Activated CD8-positive, alpha-beta memory T cell treated with anti-CD3 and anti-CD28 coated beads, Interleukin-2, amount 50 U/mL, for 4 hours (primary cell): ENCODE measurements around the gene RGSL1.

Experiments
- DNase-seq: peaks from one replicate; pipeline ENCODE4 v3.0.0-alpha.2; 2020

RGSL1 gene

GRCh38 chr1:182555493-182555892 lies 105.5 kb downstream of the RGSL1 start:
- DNase-seq, result no peak

- no peak for DNase-seq
These were observed 106.3 kb downstream of the RGSL1 start for GRCh38 chr1:182556279-182556678.

GRCh38 chr1:182560392-182560984 lies 110.5 kb downstream of the RGSL1 start:
- DNase-seq, result no peak

GRCh38 chr1:182561456-182561855 lies 111.5 kb downstream of the RGSL1 start:
- no peak for DNase-seq

DNA sequence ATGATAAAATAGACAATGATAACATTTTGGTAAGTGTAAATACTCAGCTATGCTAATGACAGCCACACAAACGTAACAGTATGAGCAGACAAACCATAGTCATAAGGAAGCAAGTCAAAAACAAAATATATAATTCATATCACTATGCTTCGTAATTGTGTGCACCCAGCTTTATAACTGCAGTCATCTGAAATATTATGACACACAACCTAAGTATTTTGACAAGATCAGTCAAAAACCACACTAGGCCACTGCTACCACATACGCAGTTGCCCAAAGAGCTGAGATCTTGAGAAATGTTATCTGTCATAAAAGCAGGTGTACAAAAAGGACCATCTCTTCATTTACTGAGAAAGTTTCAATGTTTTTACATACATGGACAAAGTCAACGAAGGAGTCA lies 113.1 kb downstream of the RGSL1 start:
- DNase-seq, result no peak

DNA sequence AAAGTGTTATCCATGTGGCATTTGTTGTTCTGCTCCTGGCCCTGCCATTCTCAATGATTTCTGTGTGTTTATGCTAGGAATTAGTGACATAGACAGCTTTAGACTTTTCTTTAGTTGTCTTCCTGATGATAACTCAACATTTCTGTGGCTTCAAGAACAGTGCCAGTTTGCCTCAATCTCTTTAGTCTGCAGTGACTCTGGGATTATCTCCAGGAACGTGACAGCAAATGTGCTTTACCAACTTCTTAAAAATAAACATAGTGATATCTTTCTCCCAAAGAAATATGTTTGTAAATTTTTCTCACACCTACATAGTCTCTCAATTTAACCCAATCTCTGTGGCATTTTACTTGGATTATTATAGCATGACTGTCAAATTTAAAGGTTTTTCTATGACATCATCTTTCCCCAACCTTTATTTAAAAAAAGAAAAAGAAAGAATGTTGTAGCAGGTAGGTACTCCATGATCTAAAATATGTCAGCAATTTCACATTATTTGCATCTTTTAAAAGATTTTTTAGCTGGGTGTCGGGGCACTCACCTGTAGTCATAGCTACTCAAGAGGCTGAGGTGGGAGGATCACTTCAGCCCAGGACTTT lies 114.6 kb downstream of the RGSL1 start:
- DNase-seq, result no peak

GRCh38 chr1:182565537-182565936 lies 115.6 kb downstream of the RGSL1 start:
- no peak for DNase-seq

DNA sequence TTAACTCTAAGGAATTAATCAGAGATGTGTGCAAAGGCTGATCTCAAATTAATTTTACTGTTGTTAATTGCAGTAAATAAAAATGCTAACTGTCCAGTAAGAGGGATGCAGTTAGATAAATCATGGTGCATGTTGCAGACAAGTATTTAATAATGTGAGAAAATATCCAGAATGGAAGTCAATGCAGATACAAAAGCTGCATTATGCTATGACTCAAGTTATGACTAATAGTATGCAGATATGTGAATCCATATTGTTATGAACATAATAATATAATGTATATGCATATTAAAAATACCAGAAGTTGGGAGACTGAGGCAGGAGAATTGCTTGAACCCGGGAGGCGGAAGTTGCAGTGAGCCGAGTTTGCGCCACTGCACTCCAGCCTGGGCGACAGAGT lies 117.7 kb downstream of the RGSL1 start:
- no peak for DNase-seq

- DNase-seq, result no peak
These were observed 118.8 kb downstream of the RGSL1 start for GRCh38 chr1:182568647-182569284.

- no peak for DNase-seq
These were observed 120.1 kb downstream of the RGSL1 start for GRCh38 chr1:182569939-182570610.

GRCh38 chr1:182570611-182570970 lies 120.6 kb downstream of the RGSL1 start:
- DNase-seq, result no peak

GRCh38 chr1:182574156-182574555 lies 124.2 kb downstream of the RGSL1 start:
- no peak for DNase-seq

GRCh38 chr1:182575540-182576149 lies 125.7 kb downstream of the RGSL1 start:
- DNase-seq, result no peak

DNA sequence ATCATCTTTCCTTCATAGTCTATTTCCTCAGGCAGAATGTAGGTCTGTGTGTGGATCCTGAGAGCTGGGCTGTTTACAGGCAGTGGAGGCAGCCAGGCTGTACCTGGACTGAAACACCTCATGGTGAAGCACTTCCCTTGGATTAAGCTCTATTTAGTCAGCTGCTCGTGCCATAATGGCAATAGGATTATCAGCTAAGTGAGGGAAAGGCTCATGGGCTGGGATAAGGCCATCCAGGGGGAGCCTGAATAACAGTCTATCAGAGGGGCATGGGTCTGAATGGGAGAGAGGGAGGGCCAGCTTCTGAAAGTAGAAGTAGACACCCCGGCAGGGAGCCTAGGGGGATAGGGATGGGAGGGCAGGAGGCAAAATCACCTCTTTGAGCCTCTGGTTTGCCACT lies 130.8 kb downstream of the RGSL1 start:
- no peak for DNase-seq

DNA sequence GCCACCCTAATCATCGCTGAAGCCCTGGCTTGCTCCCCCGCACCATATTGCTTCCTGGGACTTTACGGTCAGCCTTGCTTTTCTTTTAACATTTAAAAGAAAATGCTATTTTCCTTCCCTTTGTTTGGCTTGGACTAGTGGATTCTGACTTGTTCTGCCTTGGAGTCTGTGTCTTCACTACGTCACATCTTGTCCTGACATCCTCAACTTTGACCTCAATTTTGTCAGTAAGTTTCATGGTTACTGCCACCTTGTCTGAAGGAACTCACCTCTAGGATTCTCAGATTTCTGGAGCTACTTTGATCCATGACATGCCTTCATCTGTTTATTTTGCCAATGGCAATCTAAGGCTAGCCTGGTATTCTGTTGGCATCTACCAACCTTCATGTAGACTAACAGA lies 134.8 kb downstream of the RGSL1 start:
- no peak for DNase-seq

- no peak for DNase-seq
These were observed 136.4 kb downstream of the RGSL1 start for GRCh38 chr1:182586380-182586779.

- no peak for DNase-seq
These were observed 137.1 kb downstream of the RGSL1 start for GRCh38 chr1:182587093-182587492.

GRCh38 chr1:182587666-182588499 lies 137.9 kb downstream of the RGSL1 start:
- DNase-seq, result no peak

DNA sequence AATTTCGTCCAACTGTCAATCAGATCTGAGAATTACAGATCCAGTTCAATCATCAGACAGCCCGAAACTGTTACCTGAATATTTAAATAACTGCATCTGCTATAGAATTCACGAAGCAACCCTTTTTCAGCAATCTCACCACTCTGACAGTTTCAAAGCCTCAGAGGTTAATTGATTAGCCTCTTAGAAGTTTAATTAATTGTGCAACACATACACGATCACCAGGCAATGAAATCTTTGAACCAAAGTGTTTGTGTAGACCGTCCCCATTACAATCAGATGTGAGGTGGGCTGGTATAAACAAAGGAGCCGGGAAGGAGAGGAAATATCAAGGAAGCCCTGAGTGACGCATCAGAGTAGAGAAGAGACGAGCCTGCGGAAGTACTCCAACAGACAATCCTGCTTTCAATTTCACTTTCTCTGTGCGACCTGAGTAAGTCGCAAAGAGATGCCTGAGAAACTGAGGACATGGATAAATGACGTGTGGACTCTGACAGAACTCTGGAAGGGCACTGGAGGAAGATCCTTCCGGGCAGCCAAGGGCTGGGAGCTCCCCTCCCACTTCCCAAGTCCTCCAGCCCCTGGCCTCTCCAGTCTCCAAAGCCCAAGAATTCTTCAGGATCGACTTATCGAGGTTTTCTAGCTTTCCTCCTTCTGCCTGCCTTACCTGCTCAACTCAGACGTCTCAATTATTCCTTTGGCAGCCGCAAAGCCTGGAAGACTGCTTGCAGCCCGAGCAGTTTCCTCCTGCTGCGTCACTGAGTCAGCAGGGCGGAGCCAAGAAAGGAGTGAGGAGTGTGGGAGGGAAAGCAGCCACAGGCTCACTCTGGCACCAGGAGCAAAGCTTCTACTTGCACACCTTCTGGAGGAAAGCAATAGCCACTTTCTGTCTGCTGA lies 138.8 kb downstream of the RGSL1 start, which contains the start of gene RNASEL:
Gene RNASEL (minus strand): TSS at position 757 of the 897 bp plus-strand sequence. CDS start 2,450 bp downstream, outside the sequence.
- DNase-seq, result peak; percentile 57

GRCh38 chr1:182589520-182589919 lies 139.6 kb downstream of the RGSL1 start:
- DNase-seq, result no peak

DNA sequence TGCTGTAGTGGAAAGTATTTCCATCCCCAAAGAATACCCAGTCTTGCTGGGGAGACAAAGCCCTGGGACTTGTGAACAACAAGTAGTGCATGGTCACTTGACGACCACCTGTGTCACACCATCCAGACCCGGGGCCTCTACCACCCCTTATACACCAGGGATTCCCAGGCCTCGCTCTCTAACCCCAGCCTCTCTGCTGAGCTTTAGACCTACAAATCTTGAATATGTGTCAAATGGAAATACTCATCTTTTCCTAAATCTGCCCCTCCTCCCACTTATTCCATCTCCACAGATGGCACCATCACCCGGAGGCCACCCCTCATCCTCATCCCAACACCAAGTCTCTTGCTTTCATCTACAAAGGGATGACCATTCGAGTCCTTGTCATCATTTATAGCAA lies 140.0 kb downstream of the RGSL1 start:
- no peak for DNase-seq
